GM21447 (cell line): ENCODE measurements around the gene SLC23A3.
"Not testable (repeated sequence)": the region's sequence is repeated elsewhere in the genome, so short reads cannot be mapped to it uniquely, and the experiment has no call there.

Experiments used
- ATAC-seq: cut with Tn5 transposase; IDR thresholded peaks from one replicate; pipeline ENCODE4 v1.9.1; 2021; ENCODE audit not compliant: unreplicated experiment

The SLC23A3 gene

GRCh38 chr2:219205981-219206327 is 36.1 kb upstream of the SLC23A3 start:
- no peak for ATAC-seq

- no peak for ATAC-seq
Observed at GRCh38 chr2:219205165-219205538, 35.3 kb upstream of the SLC23A3 start.

- no peak for ATAC-seq
Observed at GRCh38 chr2:219204425-219205164, 34.8 kb upstream of the SLC23A3 start.

GRCh38 chr2:219201331-219201730 is 31.5 kb upstream of the SLC23A3 start:
- ATAC-seq = not testable (repeated sequence)

GRCh38 chr2:219200502-219201326 is 30.9 kb upstream of the SLC23A3 start:
- ATAC-seq = not testable (repeated sequence)

GRCh38 chr2:219199470-219200211 is 29.8 kb upstream of the SLC23A3 start:
- no peak for ATAC-seq

DNA sequence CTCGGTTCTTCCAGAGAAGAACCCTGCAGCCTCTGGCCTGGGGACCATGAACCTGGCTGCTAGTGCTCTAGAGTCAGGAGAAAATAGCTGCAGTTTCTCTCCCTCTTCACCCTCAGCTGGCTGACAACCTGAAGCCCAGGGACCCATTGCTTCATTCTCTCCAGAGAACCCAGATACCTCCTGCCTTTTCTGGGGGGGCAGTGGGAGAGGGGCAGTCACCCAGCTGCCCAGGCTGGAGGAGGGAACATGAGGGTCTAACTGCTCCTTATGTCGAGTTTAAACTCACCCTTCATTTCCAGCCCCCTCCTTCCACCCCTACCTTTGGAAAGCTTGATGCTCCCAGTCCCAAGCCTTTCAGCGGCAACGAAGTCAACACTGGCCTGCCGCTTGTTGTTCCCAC is 29.1 kb upstream of the SLC23A3 start:
- no peak for ATAC-seq

- no peak for ATAC-seq
Observed at GRCh38 chr2:219197388-219197787, 27.6 kb upstream of the SLC23A3 start.

DNA sequence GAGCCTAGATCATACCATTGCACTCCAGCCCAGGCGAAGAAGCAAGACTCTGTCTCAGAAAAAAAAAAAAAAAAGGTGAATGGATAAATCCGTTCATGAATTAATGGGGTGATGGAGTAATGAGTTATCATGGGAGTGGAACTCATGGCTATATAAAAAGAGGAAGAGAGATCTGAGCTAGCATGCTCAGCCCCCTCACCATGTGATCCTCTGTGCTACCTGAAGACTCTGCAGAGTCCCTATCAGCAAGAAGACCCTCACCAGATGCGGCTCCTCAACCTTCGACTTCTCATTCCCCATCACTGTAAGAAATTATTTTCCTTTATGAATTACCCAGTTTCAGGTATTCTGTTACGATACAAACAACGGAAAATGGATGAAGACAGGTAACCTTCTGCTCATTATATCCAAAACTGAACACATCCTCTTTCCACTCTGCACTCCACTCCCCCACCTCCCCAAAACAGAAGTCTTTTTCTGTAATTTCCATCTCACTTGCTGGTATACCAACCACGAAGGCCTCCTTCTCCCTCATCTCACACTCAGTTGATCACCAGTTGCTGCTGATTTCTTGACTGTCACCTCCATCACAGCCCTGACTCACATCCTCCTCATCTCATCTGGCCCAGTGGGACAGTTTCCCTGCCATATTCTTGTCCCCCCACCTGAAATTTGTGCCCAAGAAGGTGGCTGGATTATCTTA is 17.1 kb upstream of the SLC23A3 start:
- no peak for ATAC-seq

- no peak for ATAC-seq
Observed at GRCh38 chr2:219184121-219184520, 14.3 kb upstream of the SLC23A3 start.

DNA sequence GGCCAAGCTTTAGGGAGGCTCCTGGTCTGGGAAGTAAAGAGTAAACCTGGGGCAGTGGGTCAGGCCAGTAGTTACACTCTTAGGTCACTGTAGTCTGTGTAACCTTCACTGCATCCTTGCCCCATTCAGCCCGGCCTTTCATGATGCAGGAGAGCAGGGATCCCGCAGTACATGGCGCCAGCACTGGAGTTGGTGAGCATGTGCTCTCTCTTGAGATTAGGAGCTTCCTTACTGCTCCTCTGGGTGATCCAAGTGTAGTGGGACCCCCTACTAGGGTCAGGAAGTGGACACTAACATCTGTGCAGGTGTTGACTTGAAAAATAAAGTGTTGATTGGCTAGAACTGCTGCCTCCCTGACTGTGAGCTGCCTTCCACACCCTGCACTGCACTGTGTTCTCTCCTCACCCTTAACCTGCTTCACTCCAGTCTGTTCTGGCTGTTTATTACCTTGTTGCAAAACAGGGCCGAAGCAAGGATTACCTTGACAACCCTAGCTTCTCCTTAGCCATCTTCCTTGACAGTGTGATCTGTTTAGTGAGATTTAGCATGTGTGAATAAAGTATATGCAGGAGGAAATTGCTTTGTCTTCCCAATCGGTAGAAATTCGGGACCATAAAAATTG is 13.4 kb upstream of the SLC23A3 start:
- no peak for ATAC-seq

- ATAC-seq = no peak
Observed at GRCh38 chr2:219182331-219183150, 12.7 kb upstream of the SLC23A3 start.

DNA sequence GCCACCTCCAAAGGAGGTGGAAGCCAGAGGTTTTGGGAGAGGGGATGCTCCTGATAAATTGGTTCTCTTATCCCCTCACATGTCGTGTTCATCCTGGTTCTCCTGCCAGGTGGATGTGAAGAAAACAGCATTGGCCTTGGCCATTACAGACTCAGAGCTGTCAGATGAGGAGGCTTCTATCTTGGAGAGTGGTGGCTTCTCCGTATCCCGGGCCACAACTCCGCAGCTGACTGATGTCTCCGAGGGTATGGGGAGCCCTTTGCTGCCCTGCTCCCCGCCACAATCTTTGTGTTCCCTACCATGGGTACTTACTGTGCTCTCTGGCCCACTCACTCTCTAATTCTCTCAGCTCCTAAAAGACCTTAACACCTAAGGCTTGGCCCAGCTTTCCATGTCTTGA is 11.7 kb upstream of the SLC23A3 start:
- no peak for ATAC-seq

DNA sequence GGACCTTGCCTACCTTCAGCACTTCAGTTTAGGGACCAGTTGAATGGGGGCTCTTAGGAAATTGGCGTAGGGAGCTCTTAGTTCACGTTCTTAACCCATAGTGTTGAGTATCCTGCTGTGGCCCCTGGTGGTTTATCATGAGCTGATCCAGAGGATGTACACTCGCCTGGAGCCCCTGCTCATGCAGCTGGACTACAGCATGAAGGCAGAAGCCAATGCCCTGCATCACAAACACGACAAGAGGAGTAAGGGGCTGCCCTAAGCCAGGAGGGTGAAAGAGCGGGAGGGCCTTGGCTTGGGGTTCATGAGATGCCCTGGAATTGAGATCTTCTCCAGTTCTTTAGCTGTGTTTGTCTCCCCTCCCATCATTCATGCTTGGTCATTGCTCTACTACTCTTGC is 11.1 kb upstream of the SLC23A3 start:
- no peak for ATAC-seq

GRCh38 chr2:219179601-219180465 is 10.0 kb upstream of the SLC23A3 start:
- ATAC-seq = no peak

DNA sequence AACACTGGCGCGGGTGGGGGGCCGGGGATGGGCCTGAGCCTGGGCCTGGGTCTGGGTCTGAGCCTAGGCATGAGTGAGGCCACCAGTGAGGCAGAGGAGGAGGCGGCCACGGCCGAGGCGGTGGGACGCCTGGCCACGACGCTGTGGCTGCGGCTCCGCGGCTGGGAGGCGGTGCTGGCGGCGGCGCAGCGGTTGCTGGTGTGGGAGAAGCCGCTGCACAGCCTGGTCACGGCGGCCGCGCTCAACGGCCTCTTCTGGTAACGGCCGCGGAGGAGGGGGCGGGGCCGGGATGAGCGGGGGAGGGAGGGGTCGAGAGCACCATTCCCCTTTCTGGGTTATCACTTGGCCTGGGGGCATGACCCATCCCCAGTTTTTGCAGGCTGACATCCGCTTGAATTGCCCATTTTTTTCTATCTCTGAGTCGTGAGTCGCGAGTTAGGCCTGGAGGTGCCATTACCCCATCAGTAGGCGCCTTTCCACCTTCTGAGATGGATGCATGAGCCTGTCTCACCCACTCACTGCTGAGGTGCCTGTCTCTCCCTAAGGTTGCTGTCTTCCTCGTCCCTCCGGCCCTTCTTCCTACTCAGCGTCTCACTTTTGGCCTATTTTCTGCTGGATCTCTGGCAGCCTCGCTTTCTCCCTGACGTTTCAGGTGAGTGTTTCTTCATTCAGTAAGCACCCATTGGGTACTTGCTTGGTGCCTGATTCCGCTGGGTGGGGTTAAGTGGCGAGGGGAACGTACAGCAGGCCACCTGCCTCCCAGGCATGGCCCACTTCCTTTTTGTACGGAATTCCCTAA is 8.7 kb upstream of the SLC23A3 start:
- peak; percentile 13 for ATAC-seq

DNA sequence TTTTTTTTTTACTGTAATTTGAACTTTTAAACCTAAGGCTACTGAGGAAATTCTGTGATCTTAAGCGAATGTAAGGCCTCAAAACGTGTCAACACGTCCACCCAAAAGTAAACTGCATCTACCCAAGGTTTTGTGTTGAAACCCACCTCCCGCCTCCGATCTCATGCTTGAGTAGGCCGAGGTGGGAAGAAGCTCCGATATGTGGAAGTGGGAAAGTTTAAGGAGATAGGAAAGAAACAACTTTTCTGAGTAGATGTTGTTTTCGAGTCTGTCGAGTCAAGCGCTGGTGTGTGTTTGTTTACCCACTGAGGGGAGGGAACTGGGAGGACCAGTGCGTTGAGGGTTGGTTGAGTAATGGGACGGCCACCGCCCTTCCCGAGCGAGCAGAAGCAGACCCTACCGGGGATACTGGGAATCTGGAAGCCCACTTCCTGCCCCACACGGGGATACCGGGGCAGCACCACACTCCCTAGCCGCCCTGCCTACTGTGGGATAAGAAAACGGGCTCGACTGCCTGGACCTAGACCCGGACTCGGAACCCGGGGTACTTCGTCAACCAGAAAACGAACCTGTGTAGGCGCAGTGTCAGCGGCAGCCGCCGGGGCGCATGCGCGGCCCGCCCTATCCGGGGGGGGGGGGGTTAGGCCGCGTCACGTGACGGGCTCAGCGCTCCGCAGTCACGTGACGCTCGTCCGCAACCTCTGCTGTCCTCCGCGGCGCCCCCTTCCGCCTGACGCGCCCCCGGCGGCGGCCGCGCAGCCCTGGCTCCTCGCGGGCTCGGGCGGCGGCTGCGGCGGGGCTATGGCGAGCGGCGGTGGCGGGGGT is 7.9 kb upstream of the SLC23A3 start, which contains the start of gene RETREG2:
Gene RETREG2, plus strand, starts transcription at position 724 of the 825 bp plus-strand sequence. Its CDS starts 78 bp downstream, at position 802.
- ATAC-seq = peak; percentile 36
